ENCODE measurements around the gene SSBP4. TPM values are rescaled to one million over a fixed set of nuclear protein-coding genes. Genes with fewer than 3 reads are reported as not detected.

Gene SSBP4
- total and polyA plus RNA-seq, 2 of the 4 experiments (the other 2 are of a cell fraction): 14.9 to 39.7 TPM

DNA sequence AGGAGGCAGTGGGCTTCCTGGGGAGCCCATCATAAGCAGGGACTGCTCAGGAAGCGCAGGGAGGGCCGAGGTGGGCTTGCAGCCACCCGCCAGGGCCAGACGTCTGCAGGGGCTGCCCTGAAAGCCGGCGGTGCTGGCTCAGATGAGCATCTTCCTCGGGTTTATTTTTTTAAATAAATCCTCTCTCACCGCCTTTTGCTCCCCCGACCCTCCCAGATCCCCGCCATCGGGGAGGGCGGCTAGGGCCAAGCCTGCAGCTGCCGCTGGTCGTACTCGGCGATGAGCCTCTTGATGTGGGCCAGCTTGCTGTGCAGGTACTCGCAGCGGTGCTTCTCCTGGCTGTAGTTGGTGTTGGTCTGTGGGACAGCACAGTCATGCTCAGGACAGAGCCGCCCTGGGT, 25.3 kb downstream of the SSBP4 start:
- peaks cover 55% of the 10 kb centered on the region for H4K20me1 ChIP-seq (ENCODE audit: insufficient read depth, low read length)

More for the DNA sequence above, 25.3 kb downstream of the SSBP4 start:
- no TSS peak for BruUV-seq (replicated peaks)
- ATAC-seq (ENCODE audit: low read depth): no peak
- TF ChIP-seq FOS (IDR thresholded peaks at IDR 0.05; ENCODE audit: low read depth, low read length): no peak
- TF ChIP-seq RFX5 (IDR thresholded peaks at IDR 0.05; ENCODE audit: low read depth, low read length): no peak
- TF ChIP-seq CEBPB (IDR thresholded peaks at IDR 0.05; ENCODE audit: low read depth, low read length): no peak
- no peak for TF ChIP-seq POLR2A (IDR thresholded peaks at IDR 0.05; ENCODE audit: low read depth, low read length)
- no peak for TF ChIP-seq ELK1 (IDR thresholded peaks at IDR 0.05; ENCODE audit: borderline replicate concordance, low read depth, low read length)
- TF ChIP-seq, protein P1, sequence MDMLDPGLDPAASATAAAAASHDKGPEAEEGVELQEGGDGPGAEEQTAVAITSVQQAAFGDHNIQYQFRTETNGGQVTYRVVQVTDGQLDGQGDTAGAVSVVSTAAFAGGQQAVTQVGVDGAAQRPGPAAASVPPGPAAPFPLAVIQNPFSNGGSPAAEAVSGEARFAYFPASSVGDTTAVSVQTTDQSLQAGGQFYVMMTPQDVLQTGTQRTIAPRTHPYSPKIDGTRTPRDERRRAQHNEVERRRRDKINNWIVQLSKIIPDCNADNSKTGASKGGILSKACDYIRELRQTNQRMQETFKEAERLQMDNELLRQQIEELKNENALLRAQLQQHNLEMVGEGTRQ (IDR thresholded peaks at IDR 0.05; ENCODE audit: low read depth, low read length): no peak
- no peak for TF ChIP-seq MXI1 (IDR thresholded peaks at IDR 0.05; ENCODE audit: borderline replicate concordance, low read depth, low read length)
- TF ChIP-seq CHD1 (IDR thresholded peaks at IDR 0.05; ENCODE audit: low read depth, low read length): no peak
- TF ChIP-seq NFE2L2 (IDR thresholded peaks at IDR 0.05; ENCODE audit: low read depth, low read length): no peak
- TF ChIP-seq, protein P2, sequence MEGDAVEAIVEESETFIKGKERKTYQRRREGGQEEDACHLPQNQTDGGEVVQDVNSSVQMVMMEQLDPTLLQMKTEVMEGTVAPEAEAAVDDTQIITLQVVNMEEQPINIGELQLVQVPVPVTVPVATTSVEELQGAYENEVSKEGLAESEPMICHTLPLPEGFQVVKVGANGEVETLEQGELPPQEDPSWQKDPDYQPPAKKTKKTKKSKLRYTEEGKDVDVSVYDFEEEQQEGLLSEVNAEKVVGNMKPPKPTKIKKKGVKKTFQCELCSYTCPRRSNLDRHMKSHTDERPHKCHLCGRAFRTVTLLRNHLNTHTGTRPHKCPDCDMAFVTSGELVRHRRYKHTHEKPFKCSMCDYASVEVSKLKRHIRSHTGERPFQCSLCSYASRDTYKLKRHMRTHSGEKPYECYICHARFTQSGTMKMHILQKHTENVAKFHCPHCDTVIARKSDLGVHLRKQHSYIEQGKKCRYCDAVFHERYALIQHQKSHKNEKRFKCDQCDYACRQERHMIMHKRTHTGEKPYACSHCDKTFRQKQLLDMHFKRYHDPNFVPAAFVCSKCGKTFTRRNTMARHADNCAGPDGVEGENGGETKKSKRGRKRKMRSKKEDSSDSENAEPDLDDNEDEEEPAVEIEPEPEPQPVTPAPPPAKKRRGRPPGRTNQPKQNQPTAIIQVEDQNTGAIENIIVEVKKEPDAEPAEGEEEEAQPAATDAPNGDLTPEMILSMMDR (conservative IDR thresholded peaks at IDR 0.05; ENCODE audit: low read depth, low read length): no peak
- TF ChIP-seq BHLHE40 (IDR thresholded peaks at IDR 0.05; ENCODE audit: low read depth, low read length): no peak
- TF ChIP-seq RCOR1 (IDR thresholded peaks at IDR 0.05; ENCODE audit: insufficient replicate concordance, low read length): no peak
- TF ChIP-seq MAFK (IDR thresholded peaks at IDR 0.05; ENCODE audit: low read depth, low read length): no peak
- no peak for TF ChIP-seq SMC3 (IDR thresholded peaks at IDR 0.05; ENCODE audit: low read depth, low read length)
- Histone ChIP-seq H3K4me2 (ENCODE audit: low read depth, low read length) (no peak overlapping the region), H4K8ac (ENCODE audit: low read depth in 2 of 2, low read length in 2 of 2) (no peak overlapping the region), H3K4me3 (ENCODE audit: insufficient read depth, low read depth, low read length) (no peak overlapping the region), H2AK5ac (ENCODE audit: low read depth, low read length) (no peak overlapping the region), H3K27ac (ENCODE audit: insufficient read depth, low read length) (no peak overlapping the region), H3K79me1 (ENCODE audit: low read depth in 1 of 2, low read length in 2 of 2) (peaks cover 15 to 46% of the 10 kb centered on the region in 2 experiments), H4K91ac (ENCODE audit: insufficient read depth, low read depth, low read length) (no peak overlapping the region), H3K9me3 (ENCODE audit: control insufficient read depth, insufficient read depth, low read length) (no peaks in the 10 kb centered on the region), H2BK5ac (ENCODE audit: low read depth, low read length, poor library complexity, severe bottlenecking) (no peak overlapping the region), H2AK9ac (replicated peaks; ENCODE audit: low read depth, low read length, poor library complexity) (no peak overlapping the region), H3K4me1 (ENCODE audit: control insufficient read depth, insufficient read depth, low read length) (peaks cover 4% of the 10 kb centered on the region; the same call in 1 of the 2 replicates), H3K14ac (replicated peaks; ENCODE audit: low read depth, low read length) (no peak overlapping the region), H3K9me1 (ENCODE audit: insufficient read depth, low read length) (peaks cover 9% of the 10 kb centered on the region; the same call in 1 of the 2 replicates), H3K4ac (ENCODE audit: low read depth, low read length) (no peak overlapping the region), H2AFZ (replicated peaks; ENCODE audit: low read length, poor library complexity) (no peak overlapping the region), H3K56ac (ENCODE audit: extremely low read depth, insufficient read depth, low read length) (no peak overlapping the region), H3K36me3 (ENCODE audit: control insufficient read depth, insufficient read depth, low read length) (peaks cover 58% of the 10 kb centered on the region), H2BK120ac (ENCODE audit: low read depth, low read length) (no peak overlapping the region), H4K5ac (ENCODE audit: low read depth, low read length) (no peak overlapping the region), H3K27me3 (ENCODE audit: control insufficient read depth, insufficient read depth, low read length) (no peaks in the 10 kb centered on the region), H3K9ac (ENCODE audit: low read depth, low read length) (no peak overlapping the region), H3K18ac (ENCODE audit: low read depth, low read length) (no peak overlapping the region), H2BK15ac (ENCODE audit: low read depth, low read length) (no peak overlapping the region), H2BK20ac (ENCODE audit: low read depth, low read length) (no peak overlapping the region), H3K23ac (ENCODE audit: low read depth, low read length) (no peak overlapping the region)
- CTCF ChIA-PET: no interaction called here
- intact Hi-C loops (cut with micrococcal nuclease): no loop called here
- in situ Hi-C loops (cut with MboI; ENCODE audit: low sequenced_read_pairs): no loop called here
- dilution Hi-C loops (cut with HindIII; ENCODE audit: low sequenced_read_pairs, unreplicated experiment): no loop called here
- POLR2A ChIA-PET (ENCODE audit: unreplicated experiment): no interaction called here
- DNase-seq: no peak
- WGBS, 2 experiments (ENCODE audit: extremely low coverage in 2 of 2, insufficient read length in 1 of 2): 68% methylated on average over 12 of the region's 19 CpGs; no CpG with 5 or more reads in 1 of the 2 experiments
